ENCODE results near the gene YBEY.
A peak's percentile ranks its signal among the peaks of the same experiment; 100 is the strongest.

YBEY gene

DNA sequence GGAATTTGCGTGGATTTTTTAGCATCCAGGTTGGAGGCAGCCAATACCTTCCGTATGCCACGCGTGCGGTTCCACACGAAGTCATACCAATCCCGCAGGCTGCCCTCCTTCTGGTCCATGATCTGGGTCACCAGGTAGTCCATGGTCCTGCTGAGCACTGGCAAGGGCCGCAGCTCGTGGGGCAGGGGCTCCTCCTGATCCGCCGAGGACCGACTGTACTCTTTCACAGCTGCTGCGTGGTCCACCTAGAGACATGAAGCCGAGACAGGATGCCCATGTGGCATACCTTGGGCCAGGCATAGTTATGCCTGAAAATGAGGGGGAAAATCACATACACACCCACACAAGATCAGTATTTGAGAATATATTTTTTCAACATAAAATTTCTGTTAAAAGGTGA lies 12.8 kb upstream of the YBEY start:
- DNase-seq (ENCODE audit: low read depth): no peak
- H3K4me3 ChIP-seq (ENCODE audit: control insufficient read depth, low read depth, low read length): no peak overlapping the region
- TF ChIP-seq, protein P1, sequence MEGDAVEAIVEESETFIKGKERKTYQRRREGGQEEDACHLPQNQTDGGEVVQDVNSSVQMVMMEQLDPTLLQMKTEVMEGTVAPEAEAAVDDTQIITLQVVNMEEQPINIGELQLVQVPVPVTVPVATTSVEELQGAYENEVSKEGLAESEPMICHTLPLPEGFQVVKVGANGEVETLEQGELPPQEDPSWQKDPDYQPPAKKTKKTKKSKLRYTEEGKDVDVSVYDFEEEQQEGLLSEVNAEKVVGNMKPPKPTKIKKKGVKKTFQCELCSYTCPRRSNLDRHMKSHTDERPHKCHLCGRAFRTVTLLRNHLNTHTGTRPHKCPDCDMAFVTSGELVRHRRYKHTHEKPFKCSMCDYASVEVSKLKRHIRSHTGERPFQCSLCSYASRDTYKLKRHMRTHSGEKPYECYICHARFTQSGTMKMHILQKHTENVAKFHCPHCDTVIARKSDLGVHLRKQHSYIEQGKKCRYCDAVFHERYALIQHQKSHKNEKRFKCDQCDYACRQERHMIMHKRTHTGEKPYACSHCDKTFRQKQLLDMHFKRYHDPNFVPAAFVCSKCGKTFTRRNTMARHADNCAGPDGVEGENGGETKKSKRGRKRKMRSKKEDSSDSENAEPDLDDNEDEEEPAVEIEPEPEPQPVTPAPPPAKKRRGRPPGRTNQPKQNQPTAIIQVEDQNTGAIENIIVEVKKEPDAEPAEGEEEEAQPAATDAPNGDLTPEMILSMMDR (conservative IDR thresholded peaks at IDR 0.05; ENCODE audit: control insufficient read depth, insufficient read depth, low read depth, low read length): no peak

DNA sequence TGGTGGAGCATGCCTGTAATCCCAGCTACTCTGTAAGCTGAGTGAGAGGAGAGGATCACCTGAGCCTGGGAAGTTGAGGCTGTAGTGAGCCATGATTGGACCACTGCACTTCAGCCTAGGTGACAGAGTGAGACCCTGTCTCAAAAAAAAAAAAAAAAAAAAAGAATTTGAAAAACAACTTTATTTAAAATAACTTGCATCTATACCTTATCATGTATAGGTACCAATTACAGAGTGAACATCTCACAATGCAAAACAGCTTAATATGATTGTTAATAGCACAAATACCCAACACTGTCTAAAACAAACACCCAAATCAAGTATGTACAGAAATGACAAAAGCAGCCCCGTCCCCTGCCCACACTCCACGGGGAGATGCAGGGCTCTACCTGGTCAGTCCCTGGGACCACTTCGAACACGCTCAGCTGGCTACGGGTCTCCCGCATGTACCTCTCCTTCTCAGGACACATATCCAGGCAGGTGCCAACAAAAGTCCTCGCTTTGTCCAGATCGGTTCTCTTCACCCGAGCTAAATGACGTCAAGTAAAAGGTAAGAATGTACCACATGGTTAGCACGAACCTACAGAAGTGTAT lies 11.2 kb upstream of the YBEY start:
- H3K4me3 ChIP-seq (ENCODE audit: control insufficient read depth, low read depth, low read length): no peak overlapping the region
- no peak for DNase-seq (ENCODE audit: low read depth)
- TF ChIP-seq, protein P1 (conservative IDR thresholded peaks at IDR 0.05; ENCODE audit: control insufficient read depth, insufficient read depth, low read depth, low read length): no peak

DNA sequence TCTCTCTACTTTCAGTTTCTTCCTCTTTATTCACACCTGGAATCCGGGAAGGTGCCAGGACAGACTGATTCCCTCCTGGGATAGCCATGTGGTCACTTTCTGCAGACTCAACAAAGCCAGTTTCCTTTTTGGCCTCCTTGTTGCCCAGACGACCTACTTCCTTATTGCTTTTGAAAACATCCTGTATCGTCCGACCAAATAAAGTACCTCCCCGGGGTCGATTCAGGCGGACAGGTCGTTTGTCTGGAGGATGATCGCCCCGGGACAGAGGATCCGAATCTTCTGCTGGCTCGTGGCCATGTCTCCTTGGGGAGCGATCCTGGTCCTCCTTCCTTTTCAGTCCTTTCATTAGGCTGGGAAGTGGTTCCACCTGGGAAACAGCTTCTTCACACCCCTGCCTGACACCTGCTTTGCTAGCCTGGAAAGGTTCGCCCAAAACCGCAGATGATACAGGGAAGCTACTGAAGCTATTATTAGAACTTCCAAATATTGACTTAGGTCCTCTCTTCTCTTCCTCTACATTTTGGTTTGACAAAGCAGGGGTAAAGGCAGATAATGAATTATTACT lies 2.0 kb upstream of the YBEY start:
- peak overlapping the region; percentile 12 for H3K4me3 ChIP-seq (ENCODE audit: control insufficient read depth, low read depth, low read length)
- TF ChIP-seq, protein P1 (conservative IDR thresholded peaks at IDR 0.05; ENCODE audit: control insufficient read depth, insufficient read depth, low read depth, low read length): no peak
- DNase-seq (ENCODE audit: low read depth): peak; percentile 6

DNA sequence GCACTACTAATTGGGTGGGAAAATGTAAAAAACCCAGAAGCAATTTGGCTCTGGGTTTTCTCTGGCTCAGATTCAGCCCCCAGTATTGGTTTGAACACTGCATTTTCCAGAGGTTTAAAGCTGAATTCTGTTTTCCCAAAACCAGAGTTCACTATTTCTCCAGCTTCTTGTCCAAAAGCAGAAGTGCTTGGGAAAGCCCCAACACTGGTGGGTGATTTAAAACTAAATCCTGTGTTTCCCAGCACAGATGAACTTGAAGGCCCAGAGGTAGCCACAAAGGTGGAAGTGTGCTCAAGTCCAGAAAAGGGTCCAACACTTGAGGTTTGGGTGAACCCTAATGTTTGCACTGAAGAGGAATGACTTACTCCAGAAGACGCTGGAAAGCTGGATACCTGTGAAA lies 1.4 kb upstream of the YBEY start:
- DNase-seq (ENCODE audit: low read depth): no peak
- TF ChIP-seq, protein P1 (conservative IDR thresholded peaks at IDR 0.05; ENCODE audit: control insufficient read depth, insufficient read depth, low read depth, low read length): no peak
- H3K4me3 ChIP-seq (ENCODE audit: control insufficient read depth, low read depth, low read length): peak overlapping the region; percentile 69

DNA sequence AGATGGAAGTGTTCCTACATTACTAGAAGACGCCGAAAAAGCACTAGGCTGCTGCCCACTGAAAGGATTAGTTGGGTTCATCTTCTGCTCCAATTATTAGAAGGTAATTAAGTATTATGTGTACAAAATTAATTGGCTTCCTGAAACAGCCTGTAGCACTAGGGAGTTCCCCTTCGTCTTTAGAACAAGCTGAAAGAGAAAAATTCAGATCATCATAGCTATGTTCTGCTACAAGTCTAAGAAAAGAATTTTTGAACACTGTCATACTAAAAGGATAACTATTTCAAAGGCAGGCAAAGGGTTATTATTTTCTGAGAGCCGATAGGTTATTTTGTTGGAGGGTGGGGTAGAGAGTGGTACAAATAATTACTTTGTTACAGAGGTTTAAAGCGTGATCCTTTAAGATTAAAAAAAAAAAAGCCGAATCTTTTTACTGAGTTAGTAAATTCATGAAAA lies 908 bp upstream of the YBEY start, which contains the start of gene MCM3AP:
MCM3AP (minus strand) TSS at position 406 of the 456 bp plus-strand sequence; CDS start at position 81, 325 bp downstream.
- no peak for DNase-seq (ENCODE audit: low read depth)
- TF ChIP-seq, protein P1 (conservative IDR thresholded peaks at IDR 0.05; ENCODE audit: control insufficient read depth, insufficient read depth, low read depth, low read length): no peak
- peak within 1 kb of the TSS; percentile 69 for H3K4me3 ChIP-seq (ENCODE audit: control insufficient read depth, low read depth, low read length)

DNA sequence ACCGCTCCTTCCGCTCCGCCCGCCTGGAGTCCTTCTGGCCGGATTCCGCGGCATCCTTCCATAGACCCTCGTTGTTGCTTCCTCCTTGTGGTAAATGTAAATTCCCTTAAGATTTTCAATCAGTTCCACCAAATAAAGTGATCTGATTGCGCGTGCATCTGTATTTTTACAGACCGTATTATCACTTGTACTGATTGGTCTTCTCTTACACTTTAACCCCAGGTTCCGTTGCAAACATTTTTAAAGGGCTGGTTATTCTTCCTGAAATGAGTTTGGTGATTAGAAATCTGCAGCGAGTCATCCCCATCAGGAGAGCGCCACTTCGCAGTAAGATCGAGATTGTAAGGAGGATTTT lies 483 bp downstream of the YBEY start:
- peak; percentile 75 for DNase-seq (ENCODE audit: low read depth)
- peak overlapping the region; percentile 69 for H3K4me3 ChIP-seq (ENCODE audit: control insufficient read depth, low read depth, low read length)
- TF ChIP-seq, protein P1 (conservative IDR thresholded peaks at IDR 0.05; ENCODE audit: control insufficient read depth, insufficient read depth, low read depth, low read length): no peak
